Astrocyte (in vitro differentiated cells and primary cell): ENCODE measurements around the gene ALDH3B2.

ENCODE experiments used
- CTCF ChIP-seq: IDR thresholded peaks from 2 replicates; pipeline ENCODE4 v1.5.1; 2011; ENCODE audit warnings: low read depth, mild to moderate bottlenecking, inconsistent platforms, low read length, moderate library complexity; ENCODE audit not compliant: insufficient read depth
- EZH2 ChIP-seq: IDR thresholded peaks from 2 replicates; pipeline ENCODE4 v1.6.1; 2012; ENCODE audit warnings: mild to moderate bottlenecking, low read length, inconsistent platforms; ENCODE audit not compliant: insufficient read depth

DNA sequence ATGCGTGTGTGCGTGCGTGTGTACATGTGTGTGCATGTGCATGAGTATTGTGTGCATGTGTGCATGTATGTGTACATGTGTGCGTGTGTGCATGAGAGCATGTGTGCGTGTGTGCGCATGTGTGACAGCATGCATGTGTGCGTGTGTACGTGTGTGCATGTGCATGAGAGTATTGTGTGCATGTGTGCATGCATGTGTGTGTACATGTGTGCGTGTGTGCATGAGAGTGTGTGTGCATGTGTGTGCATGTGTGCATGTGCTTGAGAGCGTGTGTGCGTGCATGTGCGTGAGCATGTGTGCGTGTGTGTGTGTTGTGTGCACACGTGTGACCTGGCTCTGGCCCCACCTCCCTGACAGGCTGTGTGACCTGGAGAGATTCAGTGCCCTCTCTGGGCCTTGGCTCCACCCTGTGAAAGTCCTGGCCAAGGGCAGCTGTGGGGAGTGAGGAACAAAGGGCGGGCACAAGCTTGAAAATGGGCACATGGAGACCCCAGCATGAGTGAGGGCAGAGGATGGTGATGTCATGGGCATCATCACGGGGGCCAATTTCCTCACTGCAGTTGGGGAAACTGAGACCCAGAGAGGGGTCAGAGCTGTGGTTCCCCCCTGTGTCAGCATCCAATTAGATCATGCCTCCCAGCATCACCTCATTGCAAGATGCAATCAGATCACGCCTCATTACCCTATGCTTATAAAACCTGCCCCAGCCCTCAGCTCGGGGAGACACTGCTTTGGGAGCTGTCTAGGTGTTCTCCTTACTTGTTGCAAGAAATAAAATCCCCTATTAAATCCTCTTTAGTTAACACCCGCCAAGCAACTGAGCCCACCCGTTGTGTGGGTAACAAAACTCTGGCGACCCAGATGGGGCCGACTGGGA is 24.6 kb downstream of the ALDH3B2 start:
- TF ChIP-seq CTCF (no peak), EZH2 (no peak)
